Measurements from ENCODE around the gene MAP2K6.

GRCh38 chr17:69558796-69559195, 144.3 kb downstream of the MAP2K6 start:
- TF ChIP-seq RCOR1 (IDR thresholded peaks at IDR 0.05; ENCODE audit: low read length) (no peak), CTCF (IDR thresholded peaks at IDR 0.05) (no peak), RFX5 (IDR thresholded peaks at IDR 0.05; ENCODE audit: low read length) (no peak), EP300 (IDR thresholded peaks at IDR 0.05; ENCODE audit: borderline replicate concordance in 1 of 2, low read depth in 1 of 2, low read length in 1 of 2) (no peak)
